Epidermal melanocyte (primary cell): ENCODE results near the gene UBTFL1.
"Not testable (repeated sequence)": the region's sequence is repeated elsewhere in the genome, so short reads cannot be mapped to it uniquely, and the experiment has no call there.

ENCODE experiments used
- DNase-seq: peaks from one replicate; pipeline ENCODE4 v3.0.0; 2011; ENCODE audit warnings: low spot score; ENCODE audit not compliant: insufficient read length

The UBTFL1 gene

GRCh38 chr11:90085650-90086049, at the start of gene UBTFL1:
Gene UBTFL1 (plus strand): TSS chr11:90085950. CDS start chr11:90085950, 0 bp downstream.
- not testable (repeated sequence) for DNase-seq

- not testable (repeated sequence) for DNase-seq
Observed at GRCh38 chr11:90051591-90052209, 34.0 kb upstream of the UBTFL1 start.

DNA sequence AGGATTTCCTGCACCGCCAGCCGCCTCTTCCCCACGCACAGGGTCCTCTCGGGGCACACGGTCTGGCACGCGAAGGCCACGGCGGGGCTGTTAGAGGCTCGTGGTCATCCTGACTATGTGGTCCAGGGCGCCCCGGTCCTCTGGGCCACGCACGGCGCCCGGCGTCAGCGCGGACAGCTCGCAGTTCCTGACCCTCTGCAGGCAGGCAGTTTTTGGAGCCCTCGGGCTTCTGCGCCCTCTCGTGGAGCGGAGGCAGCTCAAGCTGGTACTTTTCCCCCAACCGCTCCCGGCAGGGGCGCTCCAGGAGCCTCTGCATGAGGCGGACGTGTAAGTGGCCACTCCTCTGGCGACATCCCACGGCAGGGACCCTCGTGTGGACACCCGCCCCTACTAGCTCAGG, 33.4 kb upstream of the UBTFL1 start:
- DNase-seq, result not testable (repeated sequence)

- not testable (repeated sequence) for DNase-seq
Observed at GRCh38 chr11:90053545-90053944, 32.2 kb upstream of the UBTFL1 start.

DNA sequence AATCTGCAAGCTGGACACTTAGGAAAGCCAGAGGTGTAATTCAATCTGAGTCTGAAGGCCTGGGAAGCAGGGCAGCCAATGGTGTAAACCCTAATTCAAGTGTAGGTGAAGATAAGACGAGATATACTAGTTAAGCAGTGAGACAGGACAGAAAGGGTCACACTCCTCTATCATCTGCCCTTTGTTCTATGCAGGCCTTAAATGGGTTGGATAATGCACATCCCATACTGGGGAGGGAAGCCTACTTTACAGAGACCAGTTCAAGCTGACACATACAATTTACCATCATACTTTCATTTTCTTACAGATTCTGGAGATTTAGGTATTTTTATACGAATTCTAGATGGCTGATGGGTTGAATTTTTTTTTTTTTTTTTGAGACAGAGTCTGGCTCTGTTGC, 3.0 kb downstream of the UBTFL1 start:
- DNase-seq, result not testable (repeated sequence)

GRCh38 chr11:90095230-90095924, 9.6 kb downstream of the UBTFL1 start:
- not testable (repeated sequence) for DNase-seq

- DNase-seq, result not testable (repeated sequence)
Observed at GRCh38 chr11:90098261-90098660, 12.5 kb downstream of the UBTFL1 start.

DNA sequence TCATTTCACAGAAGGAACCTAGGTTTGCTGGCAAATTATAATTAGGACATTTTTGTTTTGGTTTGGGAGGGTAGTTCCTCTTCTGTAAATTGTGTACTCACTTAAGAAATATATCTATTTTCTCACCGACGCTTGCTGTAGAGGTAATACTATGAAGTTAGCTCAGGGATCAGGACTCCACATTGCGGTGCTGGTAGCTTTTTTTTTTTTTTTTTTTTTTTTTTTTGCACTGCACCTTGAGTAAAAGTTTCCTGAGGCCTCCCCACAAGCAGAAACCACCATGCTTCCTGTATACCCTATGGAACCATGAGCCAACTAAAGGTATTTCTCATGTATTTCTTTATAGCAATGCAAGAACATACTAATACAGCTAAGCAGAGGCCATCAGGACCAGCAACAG, 14.7 kb downstream of the UBTFL1 start:
- no peak for DNase-seq

- DNase-seq, result no peak
Observed at GRCh38 chr11:90113541-90113940, 27.8 kb downstream of the UBTFL1 start.

- no peak for DNase-seq
Observed at GRCh38 chr11:90120191-90120590, 34.4 kb downstream of the UBTFL1 start.

- no peak for DNase-seq
Observed at GRCh38 chr11:90124371-90124770, 38.6 kb downstream of the UBTFL1 start.

DNA sequence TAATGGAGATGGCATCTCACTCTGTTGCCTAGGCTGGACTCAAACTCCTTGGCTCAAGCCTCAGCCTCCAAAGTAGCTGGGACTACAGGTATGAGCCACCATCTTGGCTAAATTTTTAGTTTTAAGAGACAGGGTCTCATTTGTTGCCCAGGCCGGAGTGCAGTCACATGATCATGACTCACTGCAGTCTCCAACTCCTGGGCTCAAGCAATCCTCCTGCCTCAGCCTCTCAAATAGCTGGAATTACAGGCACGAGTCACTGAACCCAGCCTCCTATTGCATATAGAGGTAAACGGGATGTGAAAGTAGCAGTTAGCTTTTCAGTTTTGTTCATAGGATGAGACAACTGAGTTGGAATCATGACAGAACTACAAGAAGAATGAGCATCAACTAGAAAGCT, 39.2 kb downstream of the UBTFL1 start:
- no peak for DNase-seq

- no peak for DNase-seq
Observed at GRCh38 chr11:90133560-90134477, 48.1 kb downstream of the UBTFL1 start.

- DNase-seq, result peak; percentile 17
Observed at GRCh38 chr11:90134478-90135003, 48.8 kb downstream of the UBTFL1 start, which contains the start of gene NAALAD2. Gene NAALAD2 (plus strand): TSS chr11:90134663. CDS start chr11:90134759, 96 bp downstream.

- no peak for DNase-seq
Observed at GRCh38 chr11:90135016-90135415, 49.3 kb downstream of the UBTFL1 start.
